Activated effector memory CD4-positive, alpha-beta T cell treated with Interleukin-2 at 50 U/mL for 16 hours (primary cell): Measurements from ENCODE around the gene PPM1F.

Experiments
- DNase-seq: peaks from one replicate; pipeline ENCODE4 v3.0.0-alpha.2; 2020

PPM1F gene

GRCh38 chr22:21938906-21939305 is 13.7 kb downstream of the PPM1F start:
- no peak for DNase-seq

- DNase-seq = peak; percentile 83
These were observed 14.4 kb downstream of the PPM1F start for GRCh38 chr22:21938071-21938822.

GRCh38 chr22:21937821-21938070 is 14.9 kb downstream of the PPM1F start:
- DNase-seq = no peak

GRCh38 chr22:21937041-21937820 is 15.4 kb downstream of the PPM1F start:
- no peak for DNase-seq

GRCh38 chr22:21936151-21936775 is 16.4 kb downstream of the PPM1F start:
- DNase-seq = no peak

- DNase-seq = no peak
These were observed 18.7 kb downstream of the PPM1F start for GRCh38 chr22:21933910-21934309.

GRCh38 chr22:21933413-21933812 is 19.2 kb downstream of the PPM1F start:
- no peak for DNase-seq

- no peak for DNase-seq
These were observed 20.3 kb downstream of the PPM1F start for GRCh38 chr22:21932347-21932746.

GRCh38 chr22:21931056-21931455 is 21.6 kb downstream of the PPM1F start:
- no peak for DNase-seq

- DNase-seq = no peak
These were observed 23.4 kb downstream of the PPM1F start for GRCh38 chr22:21929253-21929652.

GRCh38 chr22:21928048-21928447 is 24.6 kb downstream of the PPM1F start:
- no peak for DNase-seq

GRCh38 chr22:21927174-21927823 is 25.3 kb downstream of the PPM1F start:
- DNase-seq = no peak

- DNase-seq = no peak
These were observed 25.9 kb downstream of the PPM1F start for GRCh38 chr22:21926728-21927127.

- DNase-seq = no peak
These were observed 29.5 kb downstream of the PPM1F start for GRCh38 chr22:21923163-21923561.

GRCh38 chr22:21922370-21923162 is 30.1 kb downstream of the PPM1F start:
- no peak for DNase-seq

- DNase-seq = no peak
These were observed 30.9 kb downstream of the PPM1F start for GRCh38 chr22:21921729-21922128.

- no peak for DNase-seq
These were observed 31.4 kb downstream of the PPM1F start for GRCh38 chr22:21921184-21921721.

GRCh38 chr22:21920341-21921183 is 32.1 kb downstream of the PPM1F start:
- no peak for DNase-seq

- no peak for DNase-seq
These were observed 32.9 kb downstream of the PPM1F start for GRCh38 chr22:21919526-21920307.

- DNase-seq = no peak
These were observed 34.0 kb downstream of the PPM1F start for GRCh38 chr22:21918466-21919185.
